Calu3 (cell line): ENCODE measurements around the gene TYSND1. TPM values are rescaled to one million over a fixed set of nuclear protein-coding genes. Genes with fewer than 3 reads are reported as not detected.
"Not testable (repeated sequence)": the region's sequence is repeated elsewhere in the genome, so short reads cannot be mapped to it uniquely, and the experiment has no call there.

Experiments
- BruUV-seq: library from RNA; stranded (reverse); fragments of 400-500 nt; replicated peaks from 2 replicates; lab custom pipeline; 2021; lab: Mats Ljungman, UMichigan
- CTCF ChIA-PET: fragments of 300-600 bp; sonication (Branson Sonifier 250); formaldehyde crosslinking; loops from one replicate; lab custom pipeline; 2022; ENCODE audit warnings: antibody characterized with exemption; lab: Charles Lee
- DNase-seq: peaks from one replicate; pipeline ENCODE4 v3.0.0; 2022
- H3K27ac Mint-ChIP-seq: one replicate; pipeline ENCODE4 v1.8.0; 2022; ENCODE audit warnings: mixed read lengths; ENCODE audit not compliant: unreplicated experiment
- H3K27me3 Mint-ChIP-seq: one replicate; pipeline ENCODE4 v1.8.0; 2022; ENCODE audit warnings: mixed read lengths; ENCODE audit not compliant: unreplicated experiment
- H3K36me3 Mint-ChIP-seq: one replicate; pipeline ENCODE4 v1.8.0; 2022; ENCODE audit warnings: mild to moderate bottlenecking, moderate library complexity, mixed read lengths; ENCODE audit not compliant: insufficient read depth, unreplicated experiment
- H3K4me1 Mint-ChIP-seq: one replicate; pipeline ENCODE4 v1.8.0; 2022; ENCODE audit warnings: mild to moderate bottlenecking, low read depth, mixed read lengths; ENCODE audit not compliant: unreplicated experiment
- H3K4me3 Mint-ChIP-seq: one replicate; pipeline ENCODE4 v1.8.0; 2022; ENCODE audit warnings: mild to moderate bottlenecking, low read depth, moderate library complexity, mixed read lengths; ENCODE audit not compliant: unreplicated experiment
- H3K9me3 Mint-ChIP-seq: one replicate; pipeline ENCODE4 v1.8.0; 2022; ENCODE audit warnings: low read depth, mixed read lengths; ENCODE audit not compliant: unreplicated experiment
- intact Hi-C: fragments of 100-400 bp; cut with micrococcal nuclease; formaldehyde crosslinking; loops from one replicate; pipeline ENCODE4 v1.10.0; 2022; ENCODE audit not compliant: unreplicated experiment
- total RNA-seq: library from RNA; stranded (reverse); gene quantifications from 2 replicates; pipeline ENCODE4 v1.2.3, GENCODE V29; 2022
- TF ChIP-seq, protein P1 (sequence below): fragments of 200-600 bp; IDR thresholded peaks from one replicate; pipeline ENCODE4 v1.8.0; 2022; ENCODE audit warnings: antibody characterized with exemption; ENCODE audit not compliant: unreplicated experiment

The TYSND1 gene
- total RNA-seq, 1 experiment from 2014 or later: 21.4 TPM

DNA sequence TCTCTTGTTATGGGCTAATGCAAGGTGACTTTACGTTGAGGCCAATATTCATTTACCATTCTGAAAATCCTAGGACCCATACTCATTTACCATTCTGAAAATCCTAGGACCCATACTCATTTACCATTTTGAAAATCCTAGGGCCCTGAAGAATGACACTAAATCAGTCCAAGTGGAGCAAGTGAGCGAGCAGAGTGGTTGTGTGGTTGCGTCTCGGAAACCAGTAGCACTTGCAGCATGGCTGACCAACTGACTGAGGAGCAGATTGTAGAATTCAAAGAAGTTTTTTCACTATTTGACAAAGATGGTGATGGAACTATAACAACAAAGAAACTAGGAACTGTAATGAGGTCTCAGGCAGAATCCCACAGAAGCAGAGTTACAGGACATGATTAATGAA is 16.9 kb upstream of the TYSND1 start:
- BruUV-seq: no TSS peak
- H3K27me3 Mint-ChIP-seq: no peaks in the 10 kb centered on the region
- intact Hi-C loops: no loop called here
- H3K4me1 Mint-ChIP-seq: peaks cover 28% of the 10 kb centered on the region
- H3K36me3 Mint-ChIP-seq: peaks cover 46% of the 10 kb centered on the region
- no peaks in the 10 kb centered on the region for H3K9me3 Mint-ChIP-seq
- H3K27ac Mint-ChIP-seq: no peak overlapping the region
- no peak for DNase-seq
- TF ChIP-seq, protein P1, sequence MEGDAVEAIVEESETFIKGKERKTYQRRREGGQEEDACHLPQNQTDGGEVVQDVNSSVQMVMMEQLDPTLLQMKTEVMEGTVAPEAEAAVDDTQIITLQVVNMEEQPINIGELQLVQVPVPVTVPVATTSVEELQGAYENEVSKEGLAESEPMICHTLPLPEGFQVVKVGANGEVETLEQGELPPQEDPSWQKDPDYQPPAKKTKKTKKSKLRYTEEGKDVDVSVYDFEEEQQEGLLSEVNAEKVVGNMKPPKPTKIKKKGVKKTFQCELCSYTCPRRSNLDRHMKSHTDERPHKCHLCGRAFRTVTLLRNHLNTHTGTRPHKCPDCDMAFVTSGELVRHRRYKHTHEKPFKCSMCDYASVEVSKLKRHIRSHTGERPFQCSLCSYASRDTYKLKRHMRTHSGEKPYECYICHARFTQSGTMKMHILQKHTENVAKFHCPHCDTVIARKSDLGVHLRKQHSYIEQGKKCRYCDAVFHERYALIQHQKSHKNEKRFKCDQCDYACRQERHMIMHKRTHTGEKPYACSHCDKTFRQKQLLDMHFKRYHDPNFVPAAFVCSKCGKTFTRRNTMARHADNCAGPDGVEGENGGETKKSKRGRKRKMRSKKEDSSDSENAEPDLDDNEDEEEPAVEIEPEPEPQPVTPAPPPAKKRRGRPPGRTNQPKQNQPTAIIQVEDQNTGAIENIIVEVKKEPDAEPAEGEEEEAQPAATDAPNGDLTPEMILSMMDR: no peak
- CTCF ChIA-PET: no interaction called here
- H3K4me3 Mint-ChIP-seq: no peak overlapping the region

DNA sequence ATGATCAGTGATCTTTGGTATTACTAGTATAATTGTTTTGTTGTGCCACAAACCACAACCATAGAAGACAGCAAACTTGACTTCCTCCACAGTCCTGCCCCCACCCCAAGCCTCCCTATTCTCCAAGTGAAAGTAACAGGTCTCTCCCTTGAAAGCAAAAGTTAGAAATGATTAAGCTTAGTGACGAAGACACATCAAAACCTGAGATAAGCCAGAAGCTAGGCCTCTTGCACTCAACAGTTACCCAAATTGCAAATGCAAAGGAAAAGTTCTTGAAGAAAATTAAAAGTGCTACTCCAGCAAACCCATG is 16.3 kb upstream of the TYSND1 start:
- no TSS peak for BruUV-seq
- Mint-ChIP-seq H3K36me3 (peaks cover 40% of the 10 kb centered on the region), H3K4me3 (no peak overlapping the region), H3K4me1 (peaks cover 28% of the 10 kb centered on the region), H3K27me3 (no peaks in the 10 kb centered on the region), H3K9me3 (no peaks in the 10 kb centered on the region), H3K27ac (no peak overlapping the region)
- DNase-seq: no peak
- intact Hi-C loops: no loop called here
- TF ChIP-seq, protein P1: no peak
- CTCF ChIA-PET: no interaction called here

DNA sequence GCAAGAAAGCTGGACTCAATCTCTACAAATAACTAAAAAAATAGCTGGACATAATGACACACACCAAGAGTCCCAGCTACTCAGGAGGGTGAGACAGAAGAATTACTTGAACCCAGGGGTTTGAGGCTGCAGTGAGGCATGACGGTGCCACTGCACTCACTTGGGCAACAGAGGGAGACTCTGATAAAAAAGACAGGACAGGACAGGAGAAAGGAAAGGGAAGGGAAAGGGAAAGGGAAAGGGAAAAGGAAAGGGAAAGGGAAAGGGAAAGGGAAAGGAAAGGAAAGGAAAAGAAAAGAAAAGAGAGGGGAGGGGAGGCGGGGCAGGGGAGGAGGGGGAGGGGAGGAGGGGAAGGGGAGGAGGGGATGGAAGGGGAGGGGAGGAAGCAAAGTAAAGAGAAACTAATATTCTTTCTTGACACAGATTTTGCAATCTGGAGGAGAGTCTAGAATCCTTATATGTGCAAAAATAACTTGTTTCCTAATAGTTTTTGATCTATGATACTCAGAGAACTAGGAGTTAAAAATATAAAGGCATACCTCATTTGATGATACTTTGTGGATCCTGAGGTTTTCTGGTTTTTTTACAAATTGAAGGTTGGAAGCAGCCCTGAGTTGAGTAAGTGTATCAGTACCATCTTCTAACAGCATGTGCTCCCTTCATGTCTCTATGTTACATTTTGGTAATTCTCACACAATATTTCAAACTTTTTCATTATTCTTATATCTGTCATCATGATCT is 15.8 kb upstream of the TYSND1 start:
- Mint-ChIP-seq H3K4me3 (no peak overlapping the region), H3K27me3 (no peaks in the 10 kb centered on the region), H3K4me1 (peaks cover 28% of the 10 kb centered on the region), H3K9me3 (no peaks in the 10 kb centered on the region), H3K27ac (peak overlapping the region; percentile 2), H3K36me3 (peaks cover 40% of the 10 kb centered on the region)
- TF ChIP-seq, protein P1: no peak
- CTCF ChIA-PET: no interaction called here
- no peak for DNase-seq
- intact Hi-C loops: no loop called here
- no TSS peak for BruUV-seq

DNA sequence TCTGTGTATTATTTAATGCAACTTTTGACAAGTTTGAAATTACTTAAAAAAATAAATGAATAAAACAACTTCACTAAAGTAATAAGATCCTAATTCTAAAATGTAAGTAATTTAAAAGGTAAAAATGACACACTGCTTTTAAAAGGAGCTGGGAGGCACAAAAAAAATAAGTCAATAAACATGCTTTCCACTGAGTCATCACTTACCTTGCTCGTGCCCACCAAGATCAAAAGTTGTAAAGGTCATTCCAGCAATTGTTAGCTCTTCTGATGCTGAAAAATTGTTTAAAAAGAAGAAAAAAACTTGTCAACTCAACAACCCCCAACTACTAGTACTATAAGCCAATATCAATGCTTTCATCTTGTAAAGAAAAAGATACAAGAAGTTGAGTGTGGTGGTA is 14.3 kb upstream of the TYSND1 start:
- H3K4me3 Mint-ChIP-seq: no peak overlapping the region
- H3K36me3 Mint-ChIP-seq: peaks cover 51% of the 10 kb centered on the region
- peaks cover 28% of the 10 kb centered on the region for H3K4me1 Mint-ChIP-seq
- intact Hi-C loops: no loop called here
- no peak overlapping the region for H3K27ac Mint-ChIP-seq
- BruUV-seq: no TSS peak
- no peaks in the 10 kb centered on the region for H3K27me3 Mint-ChIP-seq
- TF ChIP-seq, protein P1: no peak
- no peak for DNase-seq
- CTCF ChIA-PET: interaction anchor here (0.5 to 1.0 kb wide), 2 partner anchors 10 to 510 kb away, joined by 4 read pairs; partner anchors contain the start of gene SAR1A
- no peaks in the 10 kb centered on the region for H3K9me3 Mint-ChIP-seq

DNA sequence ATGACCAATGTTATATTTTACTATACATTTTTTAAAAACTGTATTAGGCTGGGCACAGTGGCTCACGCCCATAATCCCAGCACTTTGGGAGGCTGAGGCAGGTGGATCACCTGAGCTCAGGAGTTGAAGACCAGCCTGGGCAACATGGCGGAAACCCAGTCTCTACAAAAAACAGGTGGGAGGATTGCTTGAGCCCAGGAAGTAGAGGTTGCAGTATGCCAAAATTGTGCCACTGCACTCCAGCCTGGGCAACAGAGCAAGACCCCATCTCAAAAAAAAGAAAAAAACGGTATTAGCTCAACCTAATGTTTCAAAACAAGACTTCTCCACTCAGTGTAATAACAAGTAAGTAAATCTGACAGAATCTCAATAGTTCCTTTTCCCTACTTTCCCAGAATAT is 12.9 kb upstream of the TYSND1 start:
- peaks cover 57% of the 10 kb centered on the region for H3K36me3 Mint-ChIP-seq
- H3K27me3 Mint-ChIP-seq, intact Hi-C loops, DNase-seq, H3K27ac Mint-ChIP-seq, H3K4me3 Mint-ChIP-seq, BruUV-seq, CTCF ChIA-PET, H3K9me3 Mint-ChIP-seq: not testable (repeated sequence)
- H3K4me1 Mint-ChIP-seq: peaks cover 35% of the 10 kb centered on the region
